HG03108 (cell line): Measurements from ENCODE around the gene SLC66A3.
A peak's percentile ranks its signal among the peaks of the same experiment; 100 is the strongest.
"Not testable (repeated sequence)": the region's sequence is repeated elsewhere in the genome, so short reads cannot be mapped to it uniquely, and the experiment has no call there.

Source experiments
- ATAC-seq: cut with Tn5 transposase; IDR thresholded peaks from one replicate; pipeline ENCODE4 v1.9.1; 2021; ENCODE audit warnings: moderate library complexity; ENCODE audit not compliant: unreplicated experiment

The SLC66A3 gene

DNA sequence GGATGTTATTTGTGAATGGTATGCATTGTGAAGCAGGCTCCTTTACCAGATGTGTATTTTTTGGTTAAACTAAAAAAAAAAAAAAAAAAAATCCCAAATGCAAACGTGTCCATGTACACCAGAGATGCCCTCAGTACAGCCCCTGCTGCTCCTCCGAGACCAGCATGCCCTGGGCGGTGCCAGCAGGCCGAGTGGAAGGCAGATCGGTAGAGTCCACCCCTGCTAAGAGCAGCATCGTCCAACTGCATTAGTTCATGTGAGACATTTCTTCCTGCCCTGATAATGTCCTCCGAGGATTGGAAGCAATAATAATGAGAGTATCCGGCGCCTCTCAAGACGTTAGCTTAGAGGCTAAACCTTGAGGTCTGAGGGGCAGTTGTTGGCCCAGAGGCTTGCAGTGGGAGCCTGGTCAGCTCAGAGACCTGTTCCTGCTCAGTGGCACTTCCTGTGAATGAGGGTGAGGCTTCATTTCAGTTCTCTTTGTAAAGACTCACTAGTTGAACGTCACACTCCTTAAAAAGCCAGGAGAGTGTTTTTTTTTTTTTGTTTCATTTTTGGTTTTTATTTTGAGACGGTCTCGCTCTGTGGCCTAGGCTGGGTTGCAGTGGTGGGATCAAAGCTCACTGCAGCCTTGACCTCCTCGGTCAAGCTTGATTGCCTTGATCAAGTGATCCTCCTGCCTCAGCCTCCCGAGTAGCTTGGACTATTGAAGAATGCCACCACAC is 5.6 kb downstream of the SLC66A3 start:
- peak; percentile 85 for ATAC-seq

DNA sequence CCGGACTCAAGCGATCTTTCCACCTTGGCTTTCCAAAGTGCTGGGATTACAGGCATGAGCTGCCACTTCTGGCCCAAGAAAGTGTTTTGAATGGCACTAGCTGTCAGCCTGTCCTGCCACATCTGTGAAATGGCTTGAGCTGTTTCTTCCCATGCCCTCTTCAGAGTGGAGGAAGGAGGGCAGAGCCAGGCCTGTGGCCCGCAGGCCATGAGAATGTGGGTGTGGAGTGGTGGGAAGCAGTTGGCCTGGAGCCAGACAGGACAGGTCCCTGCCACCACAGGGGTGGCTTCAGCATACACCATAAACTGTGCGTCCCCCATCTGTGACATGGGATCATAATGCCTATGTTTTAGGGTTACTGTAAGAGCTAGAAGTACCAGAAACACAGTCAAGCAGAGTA is 6.5 kb downstream of the SLC66A3 start:
- no peak for ATAC-seq

DNA sequence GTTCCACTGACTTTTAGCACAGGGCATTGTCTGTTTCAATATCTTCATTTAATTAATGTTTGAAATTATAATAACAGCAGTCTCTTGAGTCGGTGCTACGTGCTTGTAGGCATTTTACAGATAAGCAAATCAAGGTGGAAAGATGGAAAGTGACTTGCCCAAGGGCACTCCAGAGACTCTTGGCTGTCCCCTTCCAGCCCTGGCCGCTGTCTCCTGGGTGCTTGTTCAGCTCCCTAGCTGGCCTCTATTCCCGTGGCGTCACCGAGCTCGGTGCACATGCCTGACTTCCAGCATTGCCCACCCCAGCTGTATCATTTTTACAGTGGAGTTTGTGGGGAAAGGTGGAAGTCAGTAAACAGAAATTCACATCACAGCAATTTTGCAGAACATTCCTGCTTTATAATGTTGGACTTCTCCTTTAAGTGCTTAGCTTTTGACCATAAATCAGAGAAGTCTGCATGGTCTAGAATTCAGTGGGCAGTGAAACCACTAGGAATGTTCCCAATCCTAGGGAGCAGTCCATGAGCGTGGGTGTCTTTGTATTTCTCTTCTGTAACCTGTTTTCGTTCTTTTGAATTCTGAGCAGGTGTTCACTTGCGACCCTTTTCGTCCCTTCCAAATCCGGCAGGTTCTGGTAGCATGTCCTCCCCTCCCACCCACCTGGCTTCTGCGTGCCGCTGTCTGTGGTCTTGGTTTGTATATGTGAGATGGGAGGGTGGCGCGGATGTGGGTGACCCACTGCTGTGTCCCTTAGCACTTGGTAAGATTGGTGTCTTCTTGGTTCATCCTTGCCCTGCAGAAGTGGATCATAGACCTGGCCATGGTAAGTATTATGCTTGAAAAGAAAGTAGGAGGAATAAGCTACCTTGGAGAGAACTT is 8.4 kb downstream of the SLC66A3 start:
- ATAC-seq, result no peak

DNA sequence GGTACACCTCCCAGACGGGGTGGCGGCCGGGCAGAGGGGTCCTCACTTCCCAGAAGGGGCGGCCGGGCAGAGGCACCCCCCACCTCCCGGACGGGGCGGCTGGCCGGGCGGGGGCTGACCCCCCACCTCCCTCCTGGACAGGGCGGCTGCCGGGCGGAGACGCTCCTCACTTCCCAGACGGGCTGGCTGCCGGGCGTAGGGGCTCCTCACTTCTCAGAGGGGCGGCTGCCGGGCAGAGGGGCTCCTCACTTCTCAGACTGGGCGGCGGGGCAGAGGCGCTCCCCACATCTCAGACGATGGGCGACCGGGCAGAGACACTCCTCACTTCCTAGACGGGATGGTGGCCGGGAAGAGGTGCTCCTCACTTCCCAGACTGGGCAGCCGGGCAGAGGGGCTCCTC is 9.8 kb downstream of the SLC66A3 start:
- ATAC-seq, result not testable (repeated sequence)

DNA sequence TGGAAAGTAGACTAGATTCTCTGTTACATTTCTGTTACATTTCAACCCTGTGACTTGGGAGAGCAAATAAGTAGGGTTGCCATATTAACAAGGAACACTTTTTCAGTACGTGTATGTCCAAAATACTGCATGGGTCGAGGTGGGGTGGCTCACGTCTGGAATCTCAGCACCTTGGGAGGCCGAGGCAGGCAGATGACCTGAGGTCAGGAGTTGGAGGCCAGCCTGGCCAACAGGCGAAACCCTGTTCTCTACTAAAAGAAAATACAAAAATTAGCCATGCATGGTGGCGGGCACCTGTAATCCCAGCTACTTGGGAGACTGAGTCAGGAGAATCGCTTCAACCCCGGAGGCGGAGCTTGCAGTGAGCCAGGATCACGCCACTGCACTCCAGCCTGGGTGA is 11.2 kb downstream of the SLC66A3 start:
- ATAC-seq, result no peak

DNA sequence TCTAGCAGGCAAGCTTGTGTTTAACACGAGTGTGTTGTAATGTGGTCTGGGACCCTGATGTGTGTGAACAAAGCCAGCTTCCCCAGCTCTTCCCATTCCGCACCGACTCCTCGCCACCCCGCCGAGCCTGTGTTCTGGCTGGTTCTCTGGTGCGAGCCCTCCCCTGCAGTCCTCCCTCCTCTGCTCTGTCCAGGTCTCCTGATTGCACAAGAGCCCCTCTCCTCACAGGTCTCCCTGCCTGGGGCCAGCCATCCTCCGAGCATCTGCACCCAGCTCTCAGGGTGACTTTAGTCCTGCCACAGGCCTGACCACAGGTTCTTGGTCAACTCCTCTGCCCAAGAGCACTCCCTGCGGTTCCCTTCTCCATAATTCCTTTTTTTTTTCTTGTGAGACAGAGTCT is 13.2 kb downstream of the SLC66A3 start:
- ATAC-seq, result no peak

DNA sequence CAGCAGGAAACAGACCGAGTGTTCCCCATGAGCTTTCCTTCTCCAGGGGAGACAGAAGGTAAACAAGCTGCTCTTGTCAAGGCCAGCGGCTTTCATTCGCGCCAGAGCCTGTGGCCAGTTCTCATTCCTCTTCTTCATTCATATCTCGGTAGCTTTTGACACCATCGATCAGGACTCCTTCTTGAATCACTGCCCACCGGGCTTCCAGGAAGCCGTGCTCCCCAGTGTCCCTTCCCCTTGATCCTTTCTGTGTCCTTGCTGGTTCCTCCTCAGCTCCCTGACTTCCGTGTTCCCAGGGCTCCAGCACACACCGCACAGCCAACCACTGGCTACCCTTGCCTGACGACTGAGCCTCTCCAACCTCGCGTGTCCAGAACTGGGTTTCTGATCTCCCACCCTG is 14.1 kb downstream of the SLC66A3 start:
- ATAC-seq, result no peak

DNA sequence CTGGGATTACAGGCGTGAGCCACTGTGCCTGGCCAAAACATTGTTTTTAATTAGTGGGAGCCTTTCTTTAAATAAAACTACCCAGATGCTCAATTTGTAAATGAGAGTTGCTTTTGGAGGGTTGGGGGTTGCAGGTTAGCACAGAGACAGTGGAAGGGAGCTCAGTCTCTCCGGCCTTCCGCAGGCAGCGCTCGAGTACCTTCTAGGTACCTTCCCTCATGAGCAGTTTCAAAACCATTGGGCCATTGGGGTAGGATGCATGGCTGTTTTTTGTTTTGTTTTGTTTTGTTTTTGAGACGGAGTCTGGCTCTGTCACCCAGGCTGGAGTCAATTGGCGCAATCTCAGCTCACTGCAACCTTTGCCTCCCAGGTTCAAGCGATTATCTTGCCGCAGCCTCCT is 19.0 kb downstream of the SLC66A3 start:
- ATAC-seq, result no peak

DNA sequence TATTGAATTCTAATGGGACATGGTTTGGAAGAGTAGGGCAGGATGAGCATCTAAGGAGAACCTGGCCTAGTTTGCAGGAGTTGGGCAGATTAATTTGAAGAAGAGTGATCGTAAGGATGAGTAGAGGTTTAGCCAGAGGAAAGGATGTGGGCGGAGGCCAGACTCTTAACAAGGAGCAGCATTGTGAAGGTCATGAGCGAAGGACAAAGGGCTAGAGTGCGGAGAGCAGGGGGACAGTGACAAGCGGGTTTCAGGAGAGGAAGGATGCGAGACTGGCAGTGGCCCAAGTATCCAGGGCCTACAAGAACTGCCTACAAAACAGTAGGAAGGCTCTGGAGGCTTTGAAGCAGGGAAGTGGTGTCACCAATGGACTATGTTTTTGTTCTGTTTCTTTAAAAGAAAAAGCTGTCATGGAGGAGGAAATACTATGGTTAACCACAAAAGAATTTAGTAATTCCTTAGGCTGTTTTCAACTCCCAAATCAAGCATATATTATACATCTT is 20.1 kb downstream of the SLC66A3 start:
- no peak for ATAC-seq

DNA sequence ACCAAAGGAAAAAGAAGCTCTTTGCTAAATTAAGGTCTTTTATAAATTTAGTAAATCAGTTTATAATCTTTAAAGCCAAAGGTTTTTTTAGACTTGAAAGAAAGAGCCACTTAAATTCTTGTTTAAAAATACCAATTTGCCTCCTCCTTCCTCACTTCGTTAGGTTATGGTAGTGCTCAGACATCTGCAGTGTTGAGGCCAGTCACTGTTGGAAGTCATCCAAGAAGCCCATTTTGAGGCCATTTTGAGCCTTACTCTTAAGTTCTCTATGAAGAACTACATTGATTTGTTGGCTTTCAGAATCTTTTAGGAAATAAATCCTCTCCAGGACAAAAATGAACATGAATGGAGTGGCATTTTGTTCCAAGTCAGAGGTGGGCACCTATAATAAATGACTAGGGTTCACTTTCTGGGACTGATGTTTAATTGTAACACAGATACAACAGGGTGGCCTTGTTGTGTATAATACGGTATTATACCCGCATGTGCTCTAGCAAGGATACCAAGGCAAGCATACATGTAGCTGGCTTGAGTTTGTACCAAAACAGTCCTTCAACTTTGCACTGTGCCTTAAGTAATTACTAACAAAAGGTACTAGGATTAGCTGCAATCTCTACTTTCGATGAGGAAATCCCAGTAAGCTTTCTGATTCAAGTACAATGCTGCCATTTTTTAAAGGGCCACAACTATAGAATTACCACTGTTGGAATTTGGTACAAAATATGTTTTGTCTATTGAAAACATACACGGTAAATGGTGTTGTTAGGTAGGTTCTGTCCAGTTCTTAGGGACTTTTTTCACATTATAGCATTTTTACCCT is 22.8 kb downstream of the SLC66A3 start:
- no peak for ATAC-seq

DNA sequence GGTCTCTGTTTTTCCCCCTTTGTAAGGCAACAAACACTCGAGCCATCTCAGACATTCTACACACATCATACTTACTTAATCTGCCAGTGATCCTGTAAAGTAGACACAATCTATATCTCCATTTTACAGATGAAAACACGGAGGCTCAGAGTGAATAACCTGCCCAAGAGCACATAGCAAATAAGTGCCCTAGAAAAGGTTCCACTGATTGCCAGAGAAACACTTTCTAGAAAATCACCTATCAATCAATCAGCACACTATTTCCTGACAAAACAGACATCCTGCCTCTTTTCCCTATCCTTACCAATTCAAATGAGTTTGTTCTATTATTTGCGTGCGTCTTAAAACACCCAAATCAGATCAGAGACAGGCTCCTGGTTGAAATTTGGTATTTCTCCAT is 23.9 kb downstream of the SLC66A3 start:
- no peak for ATAC-seq

DNA sequence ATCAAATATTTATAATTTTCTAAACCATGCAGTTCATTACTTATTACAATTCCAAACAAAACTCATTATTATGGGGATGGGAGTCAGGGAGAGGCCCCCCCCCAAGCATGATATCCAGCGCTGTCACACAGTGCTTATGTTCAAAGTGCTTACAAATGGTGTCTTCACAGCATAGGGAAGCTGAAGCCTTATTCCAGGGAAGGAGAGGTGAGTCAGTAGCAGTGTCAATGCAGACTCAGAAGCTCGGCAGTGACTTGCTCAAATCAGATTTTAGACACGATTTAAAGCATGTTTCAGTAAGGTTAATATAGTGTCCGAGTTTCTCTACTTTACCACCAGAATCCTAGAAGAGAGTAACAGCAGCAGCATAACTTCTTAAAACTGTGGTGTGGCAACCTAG is 24.6 kb downstream of the SLC66A3 start:
- no peak for ATAC-seq

DNA sequence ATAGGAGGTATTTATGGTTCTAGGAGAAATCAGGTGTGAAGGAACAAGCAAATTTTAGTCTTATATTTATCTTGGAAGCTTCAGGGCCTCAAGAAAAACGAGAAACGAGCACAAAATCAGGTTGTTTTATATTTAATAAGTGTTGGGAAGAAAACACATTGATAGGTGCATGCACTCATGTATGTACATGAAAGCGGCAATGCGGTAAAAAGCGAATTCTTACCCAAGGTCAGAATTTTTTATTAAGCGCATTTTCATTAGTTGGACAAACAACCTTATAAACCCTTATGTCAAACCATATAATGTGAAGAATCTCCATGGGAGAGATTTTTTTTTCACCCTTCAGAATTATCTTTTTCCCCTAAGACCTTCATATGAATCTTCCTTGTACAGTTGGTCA is 25.4 kb downstream of the SLC66A3 start:
- no peak for ATAC-seq

DNA sequence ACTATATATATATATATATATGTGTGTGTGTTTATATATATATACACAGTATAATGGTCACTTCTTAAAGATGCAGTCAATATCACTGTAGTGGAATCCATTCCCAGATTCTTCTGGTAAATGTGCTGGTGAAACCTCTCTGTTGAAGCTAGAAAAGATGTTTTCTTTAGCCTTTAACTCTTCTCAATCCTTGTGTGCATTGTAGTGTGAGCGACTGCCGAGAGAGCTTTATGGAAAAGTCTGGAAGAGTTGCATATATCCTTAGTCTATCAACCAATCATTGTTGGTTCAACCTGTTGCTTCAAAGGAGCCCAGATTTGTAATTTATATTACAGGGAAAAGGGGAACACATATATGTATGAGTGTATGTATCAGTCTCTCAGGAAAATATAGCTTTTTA is 27.7 kb downstream of the SLC66A3 start:
- ATAC-seq, result no peak

DNA sequence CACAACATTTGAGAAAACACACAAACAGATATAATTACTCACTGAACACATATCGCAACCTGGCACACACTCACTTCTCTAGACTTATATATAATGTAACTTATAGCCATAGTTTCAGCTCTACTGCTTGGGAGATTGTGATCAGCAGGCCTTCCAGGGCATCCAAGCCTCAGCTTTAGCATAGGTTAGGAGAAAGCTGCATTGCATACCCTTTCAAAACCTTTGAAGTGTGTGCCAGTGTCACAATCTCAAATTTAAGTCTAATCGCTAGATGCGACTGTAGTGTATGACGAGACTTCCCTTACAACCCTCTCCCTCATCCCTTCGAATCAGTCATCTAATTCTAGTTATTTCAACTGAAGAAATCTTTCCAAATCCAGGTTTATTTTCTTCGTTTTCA is 30.9 kb downstream of the SLC66A3 start:
- no peak for ATAC-seq

DNA sequence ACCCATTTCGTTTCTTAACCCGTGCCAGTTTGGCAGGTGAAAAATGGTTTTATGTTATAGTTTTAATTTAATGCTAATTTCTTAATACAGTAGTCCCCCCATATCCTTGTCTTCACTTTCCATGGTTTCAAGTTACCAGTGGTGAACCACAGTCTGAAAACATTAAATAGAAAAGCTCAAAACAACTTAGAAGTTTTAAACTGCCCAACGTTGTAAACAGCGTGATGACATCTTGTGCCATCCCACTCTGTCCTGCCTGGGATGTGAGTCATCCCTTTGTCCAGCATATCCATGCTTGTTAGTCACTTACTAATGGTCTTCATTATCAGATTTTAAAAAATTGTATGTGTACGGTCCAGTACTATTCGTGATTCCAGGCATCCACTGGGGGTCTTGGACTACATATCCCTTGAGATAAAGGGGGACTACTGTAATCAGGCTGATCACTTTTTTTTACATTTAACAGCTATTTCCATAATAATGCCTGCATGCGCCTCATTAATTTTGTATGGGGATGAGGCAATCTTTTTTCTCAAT is 31.9 kb downstream of the SLC66A3 start:
- no peak for ATAC-seq

DNA sequence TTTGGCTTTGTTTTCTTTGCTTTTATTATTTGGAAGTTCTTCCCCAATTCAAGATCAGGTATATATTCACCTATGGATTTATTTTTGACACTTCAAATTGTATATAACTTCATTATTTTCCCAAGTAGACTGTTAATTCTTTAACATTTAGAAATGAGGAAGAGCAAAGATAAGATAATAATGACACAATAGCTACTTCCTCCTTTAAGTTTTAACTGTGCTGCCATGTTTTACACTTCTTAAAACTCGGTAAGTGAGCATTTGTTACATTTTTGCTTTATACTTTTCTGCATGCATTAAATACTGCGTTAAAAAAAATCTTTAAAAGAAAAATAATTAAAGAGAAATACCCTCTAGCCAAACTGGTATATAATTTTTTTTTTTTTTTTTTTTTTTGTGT is 32.5 kb downstream of the SLC66A3 start:
- ATAC-seq, result no peak

DNA sequence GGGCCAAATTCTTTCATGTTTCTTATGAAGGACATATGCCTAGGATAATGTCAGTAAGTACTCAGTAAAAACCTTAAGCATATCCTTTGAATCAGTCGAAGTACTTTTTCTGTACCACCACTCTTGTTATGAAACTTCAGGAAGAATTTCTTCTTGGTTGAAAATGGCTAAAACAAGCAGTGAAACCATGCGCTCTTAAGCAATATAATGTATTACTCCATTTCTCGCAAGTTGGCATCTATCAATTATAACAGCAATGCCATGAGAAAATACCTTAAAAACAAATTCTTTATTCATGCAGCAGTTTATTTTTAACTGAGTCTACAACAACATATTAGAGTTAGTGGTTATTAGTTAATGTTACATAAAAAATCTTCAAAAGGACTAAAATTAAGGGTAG is 41.0 kb downstream of the SLC66A3 start:
- no peak for ATAC-seq

DNA sequence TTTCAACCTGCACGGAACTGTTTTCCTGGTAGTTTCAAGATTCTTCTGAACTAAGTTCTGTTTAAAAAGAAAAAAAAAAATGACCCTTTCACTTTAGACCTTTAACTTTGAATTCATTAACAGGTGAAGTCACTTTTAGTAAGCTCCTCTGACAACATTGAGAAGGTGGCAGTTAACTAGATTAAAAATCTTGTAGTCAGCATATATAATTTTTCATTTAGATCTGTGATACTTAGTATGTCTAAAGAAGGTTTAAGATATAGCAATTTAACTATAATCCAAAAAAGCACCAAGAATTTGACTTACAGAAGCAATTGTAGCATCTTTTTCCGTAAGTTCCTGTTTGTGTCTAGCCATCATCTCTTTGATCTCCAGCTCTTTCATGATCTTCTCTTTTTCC is 45.4 kb downstream of the SLC66A3 start:
- no peak for ATAC-seq

DNA sequence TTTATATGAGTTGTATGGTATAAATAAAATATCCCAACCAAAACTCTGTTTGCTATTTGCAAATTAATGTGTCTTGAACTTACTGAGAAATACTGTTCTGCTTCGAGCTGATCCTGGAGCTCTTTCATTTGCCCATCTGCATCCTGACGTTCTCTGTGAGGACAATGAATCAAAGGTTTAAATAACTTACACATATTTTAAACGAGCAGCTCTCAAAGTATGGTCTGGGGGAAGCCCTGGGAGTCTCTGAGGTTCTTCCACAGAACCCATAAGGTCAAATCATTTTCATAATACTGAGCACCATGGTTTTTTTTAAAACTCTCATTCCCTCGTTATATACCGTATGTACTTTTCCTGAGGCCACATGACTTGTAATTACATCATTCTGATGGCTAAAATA is 46.7 kb downstream of the SLC66A3 start:
- ATAC-seq, result no peak

DNA sequence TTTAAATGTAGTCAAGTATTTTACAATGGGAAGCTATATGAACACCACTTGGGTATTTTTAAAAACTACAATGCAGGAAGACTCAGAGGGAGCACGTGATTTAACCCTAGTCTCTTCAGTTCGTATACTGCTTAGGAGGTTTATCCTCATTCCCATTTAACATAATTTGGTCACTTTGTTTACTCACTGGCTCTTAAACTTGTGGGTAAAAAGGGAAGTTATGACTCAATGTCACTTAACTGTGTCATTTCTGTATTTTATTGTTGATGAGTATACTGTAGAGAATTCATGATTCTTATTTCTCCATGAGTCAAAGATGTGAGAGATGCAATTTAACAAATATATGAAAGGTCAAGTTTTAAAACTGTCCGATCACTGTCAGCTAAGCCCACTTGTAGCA is 48.2 kb downstream of the SLC66A3 start:
- ATAC-seq, result no peak
